ENCODE results near the gene FH. TPM values are rescaled to one million over a fixed set of nuclear protein-coding genes. Genes with fewer than 3 reads are reported as not detected.

FH gene
- total and polyA plus RNA-seq, 2 donors (not counting 3 experiments of a cell fraction or from before 2014, with no cell fraction given), result 41.9 to 96.6 TPM

GRCh38 chr1:241488739-241489138 lies 30.8 kb downstream of the FH start:
- H2AFZ ChIP-seq (ENCODE audit: low read depth, low read length), result no peak overlapping the region
- TF ChIP-seq, protein P1, sequence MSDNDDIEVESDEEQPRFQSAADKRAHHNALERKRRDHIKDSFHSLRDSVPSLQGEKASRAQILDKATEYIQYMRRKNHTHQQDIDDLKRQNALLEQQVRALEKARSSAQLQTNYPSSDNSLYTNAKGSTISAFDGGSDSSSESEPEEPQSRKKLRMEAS (IDR thresholded peaks at IDR 0.05; ENCODE audit: insufficient read depth, insufficient read length), result no peak
- no peak for TF ChIP-seq EZH2 (IDR thresholded peaks at IDR 0.05; ENCODE audit: borderline replicate concordance, low read depth, low read length, severe bottlenecking)
- TF ChIP-seq MYC (IDR thresholded peaks at IDR 0.05; ENCODE audit: low read depth, low read length), result no peak
- TF ChIP-seq, protein P2, sequence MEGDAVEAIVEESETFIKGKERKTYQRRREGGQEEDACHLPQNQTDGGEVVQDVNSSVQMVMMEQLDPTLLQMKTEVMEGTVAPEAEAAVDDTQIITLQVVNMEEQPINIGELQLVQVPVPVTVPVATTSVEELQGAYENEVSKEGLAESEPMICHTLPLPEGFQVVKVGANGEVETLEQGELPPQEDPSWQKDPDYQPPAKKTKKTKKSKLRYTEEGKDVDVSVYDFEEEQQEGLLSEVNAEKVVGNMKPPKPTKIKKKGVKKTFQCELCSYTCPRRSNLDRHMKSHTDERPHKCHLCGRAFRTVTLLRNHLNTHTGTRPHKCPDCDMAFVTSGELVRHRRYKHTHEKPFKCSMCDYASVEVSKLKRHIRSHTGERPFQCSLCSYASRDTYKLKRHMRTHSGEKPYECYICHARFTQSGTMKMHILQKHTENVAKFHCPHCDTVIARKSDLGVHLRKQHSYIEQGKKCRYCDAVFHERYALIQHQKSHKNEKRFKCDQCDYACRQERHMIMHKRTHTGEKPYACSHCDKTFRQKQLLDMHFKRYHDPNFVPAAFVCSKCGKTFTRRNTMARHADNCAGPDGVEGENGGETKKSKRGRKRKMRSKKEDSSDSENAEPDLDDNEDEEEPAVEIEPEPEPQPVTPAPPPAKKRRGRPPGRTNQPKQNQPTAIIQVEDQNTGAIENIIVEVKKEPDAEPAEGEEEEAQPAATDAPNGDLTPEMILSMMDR (IDR thresholded peaks at IDR 0.05; ENCODE audit: extremely low read depth in 1 of 2, insufficient read depth in 1 of 2, low read depth in 1 of 2, low read length in 2 of 2), result no peak
- no peak for TF ChIP-seq GATA2 (IDR thresholded peaks at IDR 0.05; ENCODE audit: insufficient read depth, insufficient read length, low read depth, low read length)
- TF ChIP-seq POLR2A (IDR thresholded peaks at IDR 0.05; ENCODE audit: low read depth, low read length), result no peak
- no peak for TF ChIP-seq JUN (IDR thresholded peaks at IDR 0.05; ENCODE audit: borderline replicate concordance, insufficient read depth, insufficient read length, low read depth)
- TF ChIP-seq FOS (IDR thresholded peaks at IDR 0.05; ENCODE audit: borderline replicate concordance, insufficient read depth, low read length), result no peak
- no peak for TF ChIP-seq POLR2AphosphoS5 (IDR thresholded peaks at IDR 0.05; ENCODE audit: insufficient read depth, low read depth, low read length)
- CTCF ChIA-PET, result interaction anchor here (1.2 to 1.6 kb wide), 3 partner anchors 18 to 757 kb away, joined by 4 to 7 read pairs (median 5); no protein-coding TSS in a partner anchor
- H3K4me2 ChIP-seq (ENCODE audit: insufficient read depth, low read length), result no peak overlapping the region
- no peaks in the 10 kb centered on the region for H3K79me2 ChIP-seq (ENCODE audit: control insufficient read depth, insufficient read depth, low read length)
- no peaks in the 10 kb centered on the region for H3K27me3 ChIP-seq (ENCODE audit: control insufficient read depth in 2 of 2, insufficient read depth in 2 of 2, low read length in 2 of 2)
- dilution Hi-C loops (cut with MboI; ENCODE audit: extremely low pct_ligation_motif_present, low sequenced_read_pairs) (no loop called here), intact Hi-C loops (cut with micrococcal nuclease) (loop anchor here (10.0 kb wide), 1 partner anchor 1454 kb away; no protein-coding TSS in a partner anchor)
- no TSS peak for BruUV-seq (replicated peaks)
- peaks cover 17% of the 10 kb centered on the region for H3K4me1 ChIP-seq (ENCODE audit: control insufficient read depth, extremely low read depth, insufficient read depth, low read length)
- H3K9me3 ChIP-seq (replicated peaks; ENCODE audit: control insufficient read depth, insufficient read depth, low read length), result no peaks in the 10 kb centered on the region
- DNase-seq (ENCODE audit: low read depth, low spot score) (no peak), FAIRE-seq (no peak)
- H3K4me3 ChIP-seq (replicated peaks in 1 of 3; ENCODE audit: insufficient read depth in 1 of 3, low read depth in 1 of 3, low read length in 3 of 3), result no peak overlapping the region
- H3K9me1 ChIP-seq (replicated peaks; ENCODE audit: control insufficient read depth, extremely low read depth, insufficient read depth, low read length), result no peaks in the 10 kb centered on the region
- POLR2A ChIA-PET, result no interaction called here
- H3K36me3 ChIP-seq (ENCODE audit: control insufficient read depth in 2 of 2, extremely low read depth in 1 of 2, insufficient read depth in 2 of 2, low read length in 2 of 2), result no peaks in the 10 kb centered on the region
- no peak overlapping the region for H3K9ac ChIP-seq (replicated peaks; ENCODE audit: extremely low read depth, insufficient read depth, low read length)
- H3K27ac ChIP-seq (ENCODE audit: insufficient read depth, low read depth, low read length), result no peak overlapping the region
- no peaks in the 10 kb centered on the region for H4K20me1 ChIP-seq (replicated peaks; ENCODE audit: control insufficient read depth, extremely low read depth, insufficient read depth, low read length)
